HUES64 (cell line): Measurements from ENCODE around the gene CEMIP.

Experiments
- H3K27ac ChIP-seq: 2 replicates; pipeline ENCODE4 v1.7.0; 2013; ENCODE audit warnings: low read depth, low read length, inconsistent platforms
- H3K27me3 ChIP-seq: 2 replicates; pipeline ENCODE4 v1.6.1; 2013; ENCODE audit warnings: mild to moderate bottlenecking, low read length; ENCODE audit not compliant: insufficient read depth
- H3K36me3 ChIP-seq: 2 replicates; pipeline ENCODE4 v1.6.1; 2013; ENCODE audit warnings: mild to moderate bottlenecking, low read length; ENCODE audit not compliant: insufficient read depth
- H3K4me1 ChIP-seq: 2 replicates; pipeline ENCODE4 v1.6.1; 2013; ENCODE audit warnings: mild to moderate bottlenecking, low read length, moderate library complexity; ENCODE audit not compliant: insufficient read depth
- H3K4me3 ChIP-seq: 2 replicates; pipeline ENCODE4 v1.5.1; 2013; ENCODE audit warnings: mild to moderate bottlenecking, low read length, moderate library complexity
- H3K9ac ChIP-seq: 2 replicates; pipeline ENCODE4 v1.6.1; 2013; ENCODE audit warnings: mild to moderate bottlenecking, low read depth, low read length
- H3K9me3 ChIP-seq: 2 replicates; pipeline ENCODE4 v1.6.1; 2013; ENCODE audit warnings: low read depth, low read length; ENCODE audit not compliant: insufficient read depth
- WGBS: fragments of 150-250, 120-280 bp; methylation state at CpG from one replicate; pipeline ENCODE4 v1.1.7; 2013; ENCODE audit warnings: missing lambda C conversion rate; 5-methylcytosine and 5-hydroxymethylcytosine counted together

Gene CEMIP

DNA sequence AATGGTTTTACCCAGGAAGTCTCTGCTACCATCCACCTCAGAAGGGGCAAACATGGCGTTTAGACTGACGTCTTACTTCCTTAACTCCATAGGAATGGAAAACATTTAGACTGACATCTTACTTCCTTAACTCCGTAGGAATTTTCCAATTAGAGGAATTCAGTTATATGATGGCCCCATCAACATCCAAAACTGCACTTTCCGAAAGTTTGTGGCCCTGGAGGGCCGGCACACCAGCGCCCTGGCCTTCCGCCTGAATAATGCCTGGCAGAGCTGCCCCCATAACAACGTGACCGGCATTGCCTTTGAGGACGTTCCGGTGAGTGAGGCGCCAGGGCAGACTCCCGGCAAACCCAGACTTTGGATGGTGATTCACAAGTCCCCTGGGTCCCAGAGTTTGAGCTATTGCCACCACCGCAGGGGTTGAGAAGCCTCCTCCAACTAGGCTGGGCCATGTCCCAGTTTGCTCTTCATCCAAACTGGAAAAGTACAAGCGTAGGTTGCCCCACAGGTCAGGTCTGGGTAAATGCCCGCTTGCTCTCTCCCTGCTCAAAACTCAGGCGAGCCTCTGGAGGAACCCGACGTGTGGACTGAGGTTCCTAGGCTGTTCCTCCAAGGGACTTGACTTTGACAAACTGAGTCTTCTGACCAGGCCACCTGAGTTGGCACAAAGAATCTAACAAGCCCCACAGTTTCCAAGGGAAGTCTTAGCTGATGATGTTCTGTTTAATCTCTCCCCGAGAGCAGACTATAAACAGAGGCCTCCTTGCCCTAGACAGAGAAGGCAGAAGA, 152.7 kb downstream of the CEMIP start:
- Histone ChIP-seq H3K9ac (no peak overlapping the region), H3K4me1 (peaks cover 9% of the 10 kb centered on the region), H3K4me3 (no peak overlapping the region), H3K36me3 (no peaks in the 10 kb centered on the region), H3K27me3 (no peaks in the 10 kb centered on the region), H3K9me3 (no peaks in the 10 kb centered on the region), H3K27ac (no peak overlapping the region)
- 95% methylated on average over 20 of the region's 20 CpGs for WGBS

- Histone ChIP-seq H3K36me3 (no peaks in the 10 kb centered on the region), H3K27ac (no peak overlapping the region), H3K9me3 (no peaks in the 10 kb centered on the region), H3K4me1 (peaks cover 9% of the 10 kb centered on the region), H3K27me3 (no peaks in the 10 kb centered on the region), H3K4me3 (no peak overlapping the region), H3K9ac (no peak overlapping the region)
- 90% methylated on average over 4 of the region's 5 CpGs for WGBS
These were observed 153.3 kb downstream of the CEMIP start for GRCh38 chr15:80932513-80932815.

DNA sequence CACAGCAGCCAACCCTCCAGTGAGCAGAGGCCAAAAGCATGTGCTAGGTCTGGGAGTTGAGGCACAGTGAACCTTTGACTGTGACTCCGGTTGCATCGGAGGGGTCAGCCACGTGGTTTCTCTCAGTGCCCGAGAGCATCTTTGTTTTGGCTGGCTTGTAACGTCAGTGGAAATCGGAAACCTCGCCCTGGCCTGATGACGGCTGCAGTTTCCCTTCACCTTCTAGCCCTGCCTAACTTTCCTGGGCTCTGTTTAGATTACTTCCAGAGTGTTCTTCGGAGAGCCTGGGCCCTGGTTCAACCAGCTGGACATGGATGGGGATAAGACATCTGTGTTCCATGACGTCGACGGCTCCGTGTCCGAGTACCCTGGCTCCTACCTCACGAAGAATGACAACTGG, 153.8 kb downstream of the CEMIP start:
- no peak overlapping the region for H3K4me3 ChIP-seq
- H3K9me3 ChIP-seq: no peaks in the 10 kb centered on the region
- peaks cover 9% of the 10 kb centered on the region for H3K4me1 ChIP-seq
- no peaks in the 10 kb centered on the region for H3K27me3 ChIP-seq
- no peak overlapping the region for H3K9ac ChIP-seq
- no peaks in the 10 kb centered on the region for H3K36me3 ChIP-seq
- H3K27ac ChIP-seq: no peak overlapping the region
- 94% methylated on average over 15 of the region's 15 CpGs for WGBS

- Histone ChIP-seq H3K27me3 (no peaks in the 10 kb centered on the region), H3K27ac (no peak overlapping the region), H3K4me1 (peaks cover 9% of the 10 kb centered on the region), H3K4me3 (no peak overlapping the region), H3K36me3 (no peaks in the 10 kb centered on the region), H3K9ac (no peak overlapping the region), H3K9me3 (no peaks in the 10 kb centered on the region)
- 70% methylated on average over 3 of the region's 3 CpGs for WGBS
These were observed 155.6 kb downstream of the CEMIP start for GRCh38 chr15:80934761-80935221.

- no peak overlapping the region for H3K4me3 ChIP-seq
- peaks cover 9% of the 10 kb centered on the region for H3K4me1 ChIP-seq
- no peaks in the 10 kb centered on the region for H3K27me3 ChIP-seq
- no peak overlapping the region for H3K9ac ChIP-seq
- H3K27ac ChIP-seq: no peak overlapping the region
- WGBS: 96% methylated on average over 16 of the region's 16 CpGs
- H3K36me3 ChIP-seq: peaks cover 4% of the 10 kb centered on the region
- no peaks in the 10 kb centered on the region for H3K9me3 ChIP-seq
These were observed 157.3 kb downstream of the CEMIP start for GRCh38 chr15:80936288-80937078.

DNA sequence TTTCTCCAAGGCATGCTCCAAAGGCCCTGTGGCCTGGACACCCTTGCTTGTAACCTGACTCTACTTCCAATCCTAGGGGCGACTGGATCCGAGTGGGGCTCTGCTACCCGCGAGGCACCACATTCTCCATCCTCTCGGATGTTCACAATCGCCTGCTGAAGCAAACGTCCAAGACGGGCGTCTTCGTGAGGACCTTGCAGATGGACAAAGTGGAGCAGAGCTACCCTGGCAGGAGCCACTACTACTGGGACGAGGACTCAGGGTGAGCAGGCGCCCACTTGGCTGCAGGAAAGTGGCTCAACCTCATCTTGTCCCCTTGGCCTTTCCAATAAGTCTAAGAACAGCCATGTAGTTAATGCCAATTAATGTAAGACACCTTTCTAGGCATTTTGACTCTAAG, 158.5 kb downstream of the CEMIP start:
- Histone ChIP-seq H3K36me3 (peaks cover 12% of the 10 kb centered on the region), H3K27ac (no peak overlapping the region), H3K9me3 (no peaks in the 10 kb centered on the region), H3K9ac (no peak overlapping the region), H3K27me3 (no peaks in the 10 kb centered on the region), H3K4me3 (no peak overlapping the region), H3K4me1 (peaks cover 9% of the 10 kb centered on the region)
- WGBS: 95% methylated on average over 12 of the region's 12 CpGs

DNA sequence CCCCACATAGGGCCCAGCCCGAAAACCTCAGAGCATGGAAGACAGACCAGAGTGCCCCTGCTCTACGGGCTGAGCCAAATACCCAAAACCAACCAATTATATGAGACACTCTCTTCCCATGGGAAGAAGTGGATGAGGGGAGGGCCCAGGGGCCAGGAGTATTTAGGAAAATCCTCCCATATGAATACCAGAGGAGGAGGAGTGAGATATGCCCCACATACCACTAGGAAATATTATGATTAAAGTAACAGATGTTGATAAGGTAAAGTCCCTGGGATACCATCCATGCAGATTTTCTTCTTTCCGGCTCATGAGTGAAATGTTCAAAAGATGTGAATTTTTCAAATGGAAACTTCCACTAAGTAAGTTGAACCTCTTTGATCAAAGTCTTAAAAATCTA, 160.0 kb downstream of the CEMIP start:
- H3K9me3 ChIP-seq: no peaks in the 10 kb centered on the region
- 82% methylated on average over 2 of the region's 3 CpGs for WGBS

DNA sequence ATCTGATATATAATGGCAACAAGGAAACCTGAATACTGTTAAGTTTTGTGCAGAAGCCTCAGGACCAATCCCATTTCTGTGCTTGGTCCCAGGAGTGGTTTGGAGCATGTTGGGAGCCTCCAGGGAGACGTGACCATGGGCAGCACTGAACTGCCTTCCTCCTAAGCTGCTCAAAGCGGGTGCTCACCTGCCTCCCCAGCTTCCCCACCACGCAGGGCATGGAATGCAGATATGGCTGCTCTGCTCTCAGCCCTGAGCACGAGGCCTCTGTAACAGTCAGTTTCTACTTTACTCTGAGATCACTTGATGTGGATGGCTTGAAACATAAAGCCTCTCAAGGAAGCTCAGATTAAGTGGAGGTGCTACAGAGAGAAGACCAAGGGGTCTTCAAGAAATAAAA, 161.2 kb downstream of the CEMIP start:
- 92% methylated on average over 4 of the region's 4 CpGs for WGBS
- Histone ChIP-seq H3K36me3 (peaks cover 15% of the 10 kb centered on the region), H3K4me3 (no peak overlapping the region), H3K27me3 (no peaks in the 10 kb centered on the region), H3K4me1 (no peaks in the 10 kb centered on the region), H3K9ac (no peak overlapping the region), H3K27ac (no peak overlapping the region), H3K9me3 (no peaks in the 10 kb centered on the region)

More for the DNA sequence above, 160.0 kb downstream of the CEMIP start:
- H3K9ac ChIP-seq: no peak overlapping the region
- H3K27me3 ChIP-seq: no peaks in the 10 kb centered on the region
- H3K4me3 ChIP-seq: no peak overlapping the region
- H3K36me3 ChIP-seq: peaks cover 15% of the 10 kb centered on the region
- H3K27ac ChIP-seq: no peak overlapping the region
- H3K4me1 ChIP-seq: peaks cover 9% of the 10 kb centered on the region

DNA sequence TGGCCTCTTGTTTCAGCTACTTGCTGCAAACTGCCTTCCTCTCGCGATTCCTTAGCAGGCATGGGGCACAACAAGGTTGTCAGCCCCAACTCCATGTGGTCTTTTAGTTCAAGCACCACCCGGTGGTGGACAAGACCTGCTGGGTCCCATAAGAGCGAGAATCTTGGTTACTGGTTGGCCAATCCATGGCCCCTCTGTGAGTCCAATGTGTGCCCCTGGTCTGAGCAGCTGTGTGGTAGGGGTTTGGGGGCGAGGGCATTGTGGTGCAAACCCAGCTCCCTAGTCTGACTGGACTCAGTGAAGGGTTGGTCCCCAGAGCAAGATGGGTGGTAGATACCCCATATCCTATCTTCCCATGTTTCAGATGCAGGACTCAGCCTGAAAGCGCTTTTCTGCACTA, 161.7 kb downstream of the CEMIP start:
- Histone ChIP-seq H3K27ac (no peak overlapping the region), H3K9ac (no peak overlapping the region), H3K4me3 (no peak overlapping the region), H3K27me3 (no peaks in the 10 kb centered on the region), H3K36me3 (peaks cover 18% of the 10 kb centered on the region), H3K4me1 (no peaks in the 10 kb centered on the region), H3K9me3 (no peaks in the 10 kb centered on the region)
- WGBS: 97% methylated on average over 6 of the region's 6 CpGs

GRCh38 chr15:80942266-80942665, 163.1 kb downstream of the CEMIP start:
- Histone ChIP-seq H3K9ac (no peak overlapping the region), H3K27ac (no peak overlapping the region), H3K36me3 (peaks cover 23% of the 10 kb centered on the region), H3K9me3 (no peaks in the 10 kb centered on the region), H3K27me3 (no peaks in the 10 kb centered on the region), H3K4me1 (no peaks in the 10 kb centered on the region), H3K4me3 (no peak overlapping the region)
- WGBS: 93% methylated on average over 6 of the region's 7 CpGs

- 96% methylated on average over 16 of the region's 16 CpGs for WGBS
- Histone ChIP-seq H3K27ac (no peak overlapping the region), H3K27me3 (no peaks in the 10 kb centered on the region), H3K4me1 (no peaks in the 10 kb centered on the region), H3K9ac (no peak overlapping the region), H3K36me3 (peaks cover 30% of the 10 kb centered on the region), H3K4me3 (no peak overlapping the region), H3K9me3 (no peaks in the 10 kb centered on the region)
These were observed 163.8 kb downstream of the CEMIP start for GRCh38 chr15:80942746-80943565.
